ENCODE measurements around the gene POU6F1.

DNA sequence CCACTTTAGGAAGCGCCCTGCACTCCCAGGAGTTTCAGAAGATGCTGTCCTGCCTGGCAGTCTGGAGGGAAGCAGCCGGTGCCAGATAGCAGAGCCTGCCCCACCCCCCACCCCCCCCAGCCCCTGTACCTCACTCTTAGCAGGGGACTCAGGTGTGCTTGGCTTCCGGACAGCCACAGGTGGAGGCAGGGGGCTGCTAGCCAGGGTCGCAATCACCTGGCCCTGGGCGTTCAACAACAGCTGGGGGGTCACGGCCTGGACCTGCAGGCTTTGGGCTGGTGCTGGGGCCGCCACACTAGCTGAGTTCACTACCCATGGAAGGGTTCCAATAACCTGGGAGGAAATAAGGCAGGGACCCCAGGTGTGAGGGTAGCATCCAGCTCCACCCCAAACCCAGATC lies 22.0 kb downstream of the POU6F1 start:
- TF ChIP-seq, protein P1, sequence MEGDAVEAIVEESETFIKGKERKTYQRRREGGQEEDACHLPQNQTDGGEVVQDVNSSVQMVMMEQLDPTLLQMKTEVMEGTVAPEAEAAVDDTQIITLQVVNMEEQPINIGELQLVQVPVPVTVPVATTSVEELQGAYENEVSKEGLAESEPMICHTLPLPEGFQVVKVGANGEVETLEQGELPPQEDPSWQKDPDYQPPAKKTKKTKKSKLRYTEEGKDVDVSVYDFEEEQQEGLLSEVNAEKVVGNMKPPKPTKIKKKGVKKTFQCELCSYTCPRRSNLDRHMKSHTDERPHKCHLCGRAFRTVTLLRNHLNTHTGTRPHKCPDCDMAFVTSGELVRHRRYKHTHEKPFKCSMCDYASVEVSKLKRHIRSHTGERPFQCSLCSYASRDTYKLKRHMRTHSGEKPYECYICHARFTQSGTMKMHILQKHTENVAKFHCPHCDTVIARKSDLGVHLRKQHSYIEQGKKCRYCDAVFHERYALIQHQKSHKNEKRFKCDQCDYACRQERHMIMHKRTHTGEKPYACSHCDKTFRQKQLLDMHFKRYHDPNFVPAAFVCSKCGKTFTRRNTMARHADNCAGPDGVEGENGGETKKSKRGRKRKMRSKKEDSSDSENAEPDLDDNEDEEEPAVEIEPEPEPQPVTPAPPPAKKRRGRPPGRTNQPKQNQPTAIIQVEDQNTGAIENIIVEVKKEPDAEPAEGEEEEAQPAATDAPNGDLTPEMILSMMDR (IDR thresholded peaks at IDR 0.05), result no peak
- no peak for TF ChIP-seq POLR2A (IDR thresholded peaks at IDR 0.05)
